ENCODE results near the gene PLEKHA4. TPM values are rescaled to one million over a fixed set of nuclear protein-coding genes. Genes with fewer than 3 reads are reported as not detected.

Gene PLEKHA4
- total and polyA plus RNA-seq, 12 donors, result 18.5 to 70.6 (median 28.0) TPM

DNA sequence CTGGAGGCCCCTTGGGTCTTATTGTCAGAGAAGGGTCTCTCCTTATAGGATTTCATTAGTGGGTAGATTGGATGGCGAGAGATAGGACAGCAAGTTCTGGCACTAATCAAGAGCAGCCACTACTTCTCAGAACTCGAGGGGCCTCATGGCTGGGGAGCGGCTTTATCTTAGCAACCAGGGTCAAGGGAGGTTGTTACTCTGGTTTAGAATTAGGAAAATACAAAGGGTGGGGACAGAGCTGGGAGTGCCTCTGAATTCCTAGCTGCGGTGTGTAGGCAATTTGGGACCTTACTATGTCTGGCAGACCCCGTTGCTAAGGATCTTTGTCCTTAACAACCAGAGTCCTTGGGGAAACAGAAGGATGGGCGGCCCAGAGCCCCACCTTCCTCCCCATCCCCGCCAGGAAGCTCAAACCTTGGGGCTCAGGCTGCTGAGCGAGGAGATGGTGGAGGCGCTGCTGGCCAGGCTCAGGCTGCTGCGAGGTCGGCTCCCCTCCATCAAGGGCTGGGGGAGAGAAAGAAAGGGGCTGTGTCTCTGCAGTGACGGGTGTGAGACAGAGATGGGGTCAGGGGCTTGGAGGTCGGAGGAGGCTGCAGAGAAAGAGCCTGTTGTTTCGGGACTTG lies 1.2 kb downstream of the PLEKHA4 start:
- peak overlapping the region in 9 of 10 donors; percentile 18 to 51 (median 47) for H3K4me3 ChIP-seq
- peaks cover 3 to 34% (median 24%) of the 10 kb centered on the region in 9 donors for H3K4me1 ChIP-seq
- H3K36me3 ChIP-seq, result peaks cover 0 to 7% (median 0%) of the 10 kb centered on the region in 9 donors
- WGBS, 2 donors, result 51 to 58% methylated on average over 14 of the region's 14 CpGs
- DNase-seq (no peak), ATAC-seq (peak in 2 of 8 donors; percentile 3 to 9)
- H3K27ac ChIP-seq, result peak overlapping the region in 8 of 10 donors; percentile 68 to 86 (median 84)
- H3K27me3 ChIP-seq, result no peaks in the 10 kb centered on the region
- intact Hi-C loops (cut with DNase I), result no loop called here
- no peaks in the 10 kb centered on the region for H3K9me3 ChIP-seq
- TF ChIP-seq, protein P1, sequence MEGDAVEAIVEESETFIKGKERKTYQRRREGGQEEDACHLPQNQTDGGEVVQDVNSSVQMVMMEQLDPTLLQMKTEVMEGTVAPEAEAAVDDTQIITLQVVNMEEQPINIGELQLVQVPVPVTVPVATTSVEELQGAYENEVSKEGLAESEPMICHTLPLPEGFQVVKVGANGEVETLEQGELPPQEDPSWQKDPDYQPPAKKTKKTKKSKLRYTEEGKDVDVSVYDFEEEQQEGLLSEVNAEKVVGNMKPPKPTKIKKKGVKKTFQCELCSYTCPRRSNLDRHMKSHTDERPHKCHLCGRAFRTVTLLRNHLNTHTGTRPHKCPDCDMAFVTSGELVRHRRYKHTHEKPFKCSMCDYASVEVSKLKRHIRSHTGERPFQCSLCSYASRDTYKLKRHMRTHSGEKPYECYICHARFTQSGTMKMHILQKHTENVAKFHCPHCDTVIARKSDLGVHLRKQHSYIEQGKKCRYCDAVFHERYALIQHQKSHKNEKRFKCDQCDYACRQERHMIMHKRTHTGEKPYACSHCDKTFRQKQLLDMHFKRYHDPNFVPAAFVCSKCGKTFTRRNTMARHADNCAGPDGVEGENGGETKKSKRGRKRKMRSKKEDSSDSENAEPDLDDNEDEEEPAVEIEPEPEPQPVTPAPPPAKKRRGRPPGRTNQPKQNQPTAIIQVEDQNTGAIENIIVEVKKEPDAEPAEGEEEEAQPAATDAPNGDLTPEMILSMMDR (IDR thresholded peaks at IDR 0.05), result no peak

DNA sequence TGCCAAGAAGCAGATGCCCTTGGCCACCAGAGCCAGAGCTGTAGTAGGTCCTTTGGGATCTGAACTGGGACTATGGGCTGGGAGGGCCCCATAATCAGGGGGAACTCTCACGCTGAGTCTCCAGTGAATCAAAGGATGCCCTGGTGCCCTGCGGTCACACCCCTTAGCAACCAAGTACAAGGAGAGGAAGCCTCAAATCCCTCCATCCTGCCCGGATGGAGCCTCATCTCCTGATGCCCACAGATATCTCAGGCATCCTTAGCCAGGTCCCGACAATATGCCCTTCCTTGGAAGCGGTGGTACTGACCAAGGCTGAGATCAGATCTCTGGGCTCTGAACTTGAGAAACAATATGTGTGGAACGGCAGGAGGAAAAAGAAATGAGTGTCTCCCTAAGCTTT lies 1.7 kb downstream of the PLEKHA4 start:
- Histone ChIP-seq H3K9me3 (no peaks in the 10 kb centered on the region), H3K4me3 (peak overlapping the region in 5 of 10 donors; percentile 43 to 51 (median 47)), H3K36me3 (peaks cover 0 to 7% (median 0%) of the 10 kb centered on the region in 9 donors), H3K27me3 (no peaks in the 10 kb centered on the region), H3K4me1 (peaks cover 3 to 32% (median 24%) of the 10 kb centered on the region in 9 donors), H3K27ac (peak overlapping the region in 3 of 10 donors; percentile 2 to 82 (median 82))
- DNase-seq (no peak), ATAC-seq (no peak)
- TF ChIP-seq, protein P1 (IDR thresholded peaks at IDR 0.05), result no peak
- intact Hi-C loops (cut with DNase I), result no loop called here
- 52 to 65% methylated on average over 6 of the region's 6 CpGs for WGBS, 2 donors

DNA sequence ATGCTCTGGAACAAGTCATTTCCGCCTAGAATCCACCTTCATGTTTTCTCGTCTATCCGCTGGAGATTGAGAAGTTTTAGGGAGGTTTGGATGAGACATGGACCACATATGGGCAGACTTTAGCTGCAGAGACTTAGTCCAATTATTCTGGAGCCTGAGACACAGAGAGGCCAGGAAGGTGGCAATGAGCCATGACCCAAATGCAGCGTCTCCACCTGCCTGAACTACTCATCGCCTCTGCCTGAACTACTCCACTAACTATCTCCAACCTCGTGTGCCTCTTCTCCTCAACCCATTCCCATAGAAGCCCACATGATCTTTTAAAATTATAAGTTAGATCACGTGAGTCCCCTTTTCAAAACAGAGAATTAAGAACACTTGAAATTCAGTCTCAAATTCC lies 5.6 kb downstream of the PLEKHA4 start:
- TF ChIP-seq, protein P1 (IDR thresholded peaks at IDR 0.05), result no peak
- Histone ChIP-seq H3K36me3 (peaks cover 0 to 16% (median 0%) of the 10 kb centered on the region in 9 donors), H3K4me1 (peaks cover 0 to 24% (median 13%) of the 10 kb centered on the region in 9 donors), H3K27ac (no peak overlapping the region), H3K9me3 (no peaks in the 10 kb centered on the region), H3K4me3 (no peak overlapping the region), H3K27me3 (no peaks in the 10 kb centered on the region)
- no peak for DNase-seq
- intact Hi-C loops (cut with DNase I), result no loop called here
- no peak for ATAC-seq
- WGBS, 2 donors, result 76 to 80% methylated on average over 7 of the region's 7 CpGs

DNA sequence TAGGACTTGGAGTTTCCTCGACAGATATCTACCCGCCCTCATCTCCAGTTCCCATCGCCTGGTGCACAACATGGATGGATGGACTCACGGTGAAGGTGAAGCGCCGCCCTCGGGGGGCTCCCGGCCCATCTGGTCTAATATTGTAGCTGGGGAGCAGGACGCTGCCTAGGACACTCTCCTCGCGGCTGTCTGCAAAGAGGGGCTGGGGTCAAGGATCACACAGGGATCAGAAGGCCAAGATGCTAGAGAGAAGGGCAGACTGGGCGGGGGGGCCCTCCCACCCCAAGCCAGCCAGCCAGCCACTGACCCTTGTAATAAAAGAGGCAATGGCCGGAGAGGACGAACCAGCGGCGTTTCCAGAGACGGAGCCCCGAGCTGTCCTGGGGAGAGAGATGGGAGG lies 7.1 kb downstream of the PLEKHA4 start:
- WGBS, 2 donors, result 86 to 91% methylated on average over 18 of the region's 18 CpGs
- H3K4me3 ChIP-seq, result no peak overlapping the region
- no peak overlapping the region for H3K27ac ChIP-seq

More for the DNA sequence above, 7.1 kb downstream of the PLEKHA4 start:
- Histone ChIP-seq H3K9me3 (no peaks in the 10 kb centered on the region), H3K36me3 (peaks cover 0 to 16% (median 0%) of the 10 kb centered on the region in 9 donors), H3K4me1 (peaks cover 0 to 9% (median 2%) of the 10 kb centered on the region in 9 donors), H3K27me3 (no peaks in the 10 kb centered on the region)
- no peak for DNase-seq
- TF ChIP-seq, protein P1 (IDR thresholded peaks at IDR 0.05), result no peak
- intact Hi-C loops (cut with DNase I), result no loop called here
- ATAC-seq, result no peak
